Measurements from ENCODE around the gene ALDH1A3.

ALDH1A3 gene

DNA sequence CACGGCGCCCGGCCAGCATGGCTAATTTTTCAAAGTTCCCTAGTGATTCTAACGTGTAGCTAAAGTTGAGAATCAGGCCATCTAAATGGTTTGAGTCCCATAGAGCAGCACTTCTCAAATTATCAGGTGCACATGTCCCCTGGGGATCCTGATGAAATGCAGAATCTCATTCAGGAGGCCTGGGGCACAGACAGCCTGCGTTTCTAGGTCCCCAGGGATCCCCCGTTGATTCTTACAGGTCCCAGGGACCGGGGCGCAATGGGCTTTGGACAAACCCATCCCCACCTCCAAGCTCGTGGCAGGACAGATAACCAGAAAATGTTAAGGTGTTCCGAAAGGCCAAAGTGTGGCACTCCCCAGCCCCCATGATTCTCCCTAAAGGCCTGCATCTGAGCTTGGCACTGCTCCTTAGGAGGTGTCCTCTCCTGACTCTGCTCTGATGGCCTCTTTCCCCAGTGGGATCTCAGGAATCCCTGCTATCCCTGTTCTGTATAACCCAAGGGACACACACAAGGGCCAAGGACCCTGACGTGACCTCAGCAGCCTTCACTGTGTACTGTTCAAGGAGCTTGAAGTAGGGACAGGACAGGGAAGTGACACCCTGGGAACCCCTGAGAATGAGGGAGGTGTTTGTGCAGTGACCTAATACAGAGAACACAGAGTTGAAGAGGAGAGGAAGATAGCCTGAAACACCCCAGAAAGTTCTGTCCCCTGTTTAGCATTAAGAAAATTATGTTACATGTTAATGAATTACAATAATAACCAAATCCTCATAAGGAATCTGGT is 47.5 kb downstream of the ALDH1A3 start:
- no peak for DNase-seq

GRCh38 chr15:100928632-100929280 is 49.1 kb downstream of the ALDH1A3 start:
- DNase-seq, result no peak

- DNase-seq, result no peak
Measured at GRCh38 chr15:100929641-100930042, 50.0 kb downstream of the ALDH1A3 start.

- no peak for DNase-seq
Measured at GRCh38 chr15:100930306-100930848, 50.7 kb downstream of the ALDH1A3 start.

DNA sequence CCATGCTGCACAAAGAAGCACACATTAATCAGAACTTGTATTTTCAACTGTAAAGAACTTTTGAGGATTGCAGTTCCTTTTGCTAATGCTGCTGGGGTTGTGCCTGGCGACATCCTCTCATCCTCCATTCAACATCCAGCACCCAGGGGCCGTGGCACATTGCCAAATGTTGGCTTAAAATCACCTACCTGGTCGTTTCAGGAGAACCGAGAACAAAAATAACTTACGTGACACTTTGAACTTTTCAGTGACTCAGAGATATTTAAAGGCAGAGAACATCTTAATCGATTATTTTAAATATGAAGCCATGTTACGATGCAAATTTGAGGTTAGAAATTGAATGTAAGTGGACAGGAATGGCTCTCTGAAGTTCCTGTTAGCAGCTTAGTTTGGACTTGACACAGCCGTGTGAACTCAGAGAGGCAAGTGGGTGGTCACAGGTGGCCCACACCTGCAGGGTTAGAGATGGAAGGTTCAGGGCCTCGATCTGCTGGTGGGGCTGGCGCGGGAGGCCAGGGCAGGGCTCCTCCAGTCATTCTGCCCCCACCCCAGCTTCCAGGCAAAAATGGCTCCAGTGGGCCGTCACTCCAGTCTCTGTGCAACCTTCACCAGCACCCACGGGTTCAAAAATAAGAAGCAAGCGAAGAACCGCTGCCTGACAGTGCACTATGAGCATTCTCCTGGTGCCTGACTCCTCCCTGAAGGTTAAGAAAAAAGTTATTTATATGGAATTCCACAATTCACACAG is 51.7 kb downstream of the ALDH1A3 start:
- DNase-seq, result no peak

- DNase-seq, result no peak
Measured at GRCh38 chr15:100932676-100933348, 53.2 kb downstream of the ALDH1A3 start.

- no peak for DNase-seq
Measured at GRCh38 chr15:100934166-100934565, 54.5 kb downstream of the ALDH1A3 start.

- no peak for DNase-seq
Measured at GRCh38 chr15:100934726-100935125, 55.1 kb downstream of the ALDH1A3 start.

DNA sequence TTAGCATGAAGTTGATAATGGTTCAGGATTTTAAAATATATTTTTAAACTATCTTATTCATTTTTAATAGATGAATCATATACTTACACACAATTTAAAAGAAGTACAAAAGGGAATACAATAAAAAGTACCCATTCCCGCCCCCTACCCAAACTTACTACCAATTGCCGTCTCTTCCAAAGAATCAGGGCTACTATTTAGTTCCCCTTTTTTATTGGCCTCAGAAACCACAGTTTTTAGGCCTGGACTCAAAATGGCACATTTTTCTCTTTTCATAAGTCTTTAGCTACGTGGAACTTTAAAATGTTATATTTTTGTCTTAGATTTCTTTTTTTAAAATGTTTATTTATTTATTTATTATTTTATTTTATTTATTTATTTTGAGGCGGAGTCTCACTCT is 57.5 kb downstream of the ALDH1A3 start:
- DNase-seq, result no peak

GRCh38 chr15:100939791-100940190 is 60.2 kb downstream of the ALDH1A3 start:
- DNase-seq, result no peak

DNA sequence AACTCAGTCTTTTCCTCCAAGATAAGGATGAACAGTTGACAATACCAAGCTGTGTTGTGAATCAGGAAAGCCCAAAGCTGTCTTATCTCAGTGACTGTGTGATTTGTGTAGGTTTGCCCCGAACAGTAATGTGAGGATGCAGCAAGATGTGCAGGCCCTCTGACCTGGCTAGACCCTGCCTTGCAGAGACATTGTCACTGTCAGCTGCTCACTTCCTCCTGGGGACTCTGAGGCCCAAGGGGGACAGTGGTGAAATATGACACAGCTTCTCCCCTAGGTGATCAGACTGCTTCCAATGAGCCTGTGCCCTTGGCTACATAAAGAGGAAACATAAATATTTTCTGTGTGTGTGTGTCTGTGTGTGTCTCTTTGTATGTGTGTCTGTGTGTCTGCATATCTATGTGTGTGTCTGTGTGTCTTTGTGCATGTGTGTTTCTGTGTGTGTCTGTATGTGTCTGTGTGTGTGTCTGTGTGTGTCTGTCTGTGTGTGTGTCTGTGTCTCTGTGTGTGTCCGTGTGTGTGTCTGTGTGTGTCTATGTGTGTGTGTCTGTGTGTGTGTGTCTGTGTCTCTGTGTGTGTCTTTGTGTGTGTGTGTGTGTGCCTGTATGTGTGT is 61.2 kb downstream of the ALDH1A3 start:
- no peak for DNase-seq

- DNase-seq, result no peak
Measured at GRCh38 chr15:100941536-100941935, 61.9 kb downstream of the ALDH1A3 start.

DNA sequence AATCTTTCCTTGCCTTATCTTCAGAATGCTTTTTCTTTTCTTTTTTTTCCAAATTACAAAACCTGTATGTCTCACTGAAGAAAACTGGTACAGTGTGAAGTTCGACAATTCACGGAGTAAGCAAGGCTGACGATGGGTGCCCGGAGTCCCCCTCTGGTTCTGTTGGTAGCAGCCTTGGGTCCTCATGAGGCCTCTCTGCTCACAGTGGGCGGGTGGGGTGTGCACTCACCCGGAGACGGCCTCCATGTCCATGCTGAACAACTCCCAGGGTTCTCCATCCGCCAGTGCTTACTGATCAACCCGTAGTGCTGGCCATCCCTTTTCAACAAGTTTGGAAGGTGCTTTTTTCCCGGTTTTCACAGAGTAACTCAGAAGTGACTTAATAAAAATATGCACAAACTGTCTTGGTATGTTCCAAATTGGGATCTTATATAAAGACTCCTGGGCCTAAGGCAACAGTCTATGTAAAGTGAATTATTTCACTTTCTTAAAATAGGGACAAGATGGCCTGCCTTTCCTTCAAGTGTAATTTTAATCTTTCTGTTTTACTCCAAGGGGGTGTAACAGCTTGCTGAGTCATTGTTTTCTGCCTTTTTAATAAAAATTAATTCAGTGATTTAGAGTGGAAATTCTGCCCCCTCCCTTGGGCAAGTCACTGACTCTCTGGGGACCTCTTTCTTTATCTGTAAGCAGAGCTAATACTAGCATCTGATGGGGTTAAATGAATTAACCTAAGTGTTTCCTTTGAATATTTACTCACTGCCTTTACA is 63.2 kb downstream of the ALDH1A3 start:
- DNase-seq, result no peak

GRCh38 chr15:100944244-100944895 is 64.7 kb downstream of the ALDH1A3 start:
- DNase-seq, result no peak

GRCh38 chr15:100944986-100945385 is 65.4 kb downstream of the ALDH1A3 start:
- no peak for DNase-seq

GRCh38 chr15:100947760-100948429 is 68.3 kb downstream of the ALDH1A3 start:
- DNase-seq, result no peak

DNA sequence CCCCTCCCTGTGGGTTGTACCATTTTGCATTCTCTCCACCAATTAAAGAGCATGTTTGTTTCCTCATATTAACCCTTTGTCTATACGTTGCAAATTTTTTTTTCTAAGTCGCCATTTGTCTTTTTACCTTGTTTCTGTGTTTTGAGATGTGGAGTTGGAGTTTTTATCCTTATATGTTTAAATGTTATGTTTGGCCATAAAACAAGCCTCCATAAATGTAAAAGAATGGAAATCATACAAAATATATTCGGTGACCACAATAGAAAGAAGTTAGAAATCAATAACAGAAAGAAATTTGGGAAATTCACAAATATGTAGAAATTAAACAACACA is 68.8 kb downstream of the ALDH1A3 start:
- DNase-seq, result no peak

GRCh38 chr15:100949691-100950090 is 70.1 kb downstream of the ALDH1A3 start:
- no peak for DNase-seq

DNA sequence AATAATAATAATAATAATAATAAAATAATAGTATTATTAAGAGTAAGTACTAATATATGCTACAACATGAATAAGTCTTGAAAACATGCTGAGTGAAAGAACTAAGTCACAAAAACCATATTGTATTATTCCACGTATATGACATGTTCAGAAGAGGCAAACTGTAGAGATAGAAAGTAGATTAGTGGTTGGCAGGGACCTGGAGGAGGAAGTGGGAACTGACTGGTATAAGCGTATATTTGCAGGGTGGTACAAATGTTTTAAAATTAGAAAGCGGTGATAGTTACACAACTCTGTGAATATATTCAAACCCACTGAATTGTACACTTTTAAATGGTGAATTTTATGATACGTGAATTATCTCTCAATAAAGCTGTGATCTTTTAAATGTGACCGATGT is 72.3 kb downstream of the ALDH1A3 start:
- DNase-seq, result no peak

DNA sequence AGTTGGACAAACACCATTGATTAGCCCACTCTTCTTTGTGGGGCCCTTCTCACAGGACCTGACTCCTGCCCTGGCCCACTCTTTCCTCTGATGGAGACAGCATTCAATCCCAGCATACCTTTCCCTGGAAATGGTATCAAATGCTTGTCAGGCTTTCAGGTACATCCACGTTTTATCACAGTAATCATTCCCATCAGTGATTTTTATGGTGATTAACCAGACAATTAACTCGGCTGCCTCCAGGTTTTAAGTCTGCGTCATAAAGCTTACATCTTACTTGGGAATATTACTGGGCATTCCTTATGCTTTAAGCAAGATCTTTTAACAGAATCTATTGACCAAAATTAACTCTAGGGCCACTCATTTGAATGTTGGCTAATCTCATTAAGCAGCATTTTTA is 72.9 kb downstream of the ALDH1A3 start:
- DNase-seq, result no peak
